ENCODE results near the gene ZSCAN31. TPM values are rescaled to one million over a fixed set of nuclear protein-coding genes. Genes with fewer than 3 reads are reported as not detected.
"Not testable (repeated sequence)": the region's sequence is repeated elsewhere in the genome, so short reads cannot be mapped to it uniquely, and the experiment has no call there.

Gene ZSCAN31
- total and polyA plus RNA-seq, 4 donors, result 5.6 to 13.1 (median 9.0) TPM

DNA sequence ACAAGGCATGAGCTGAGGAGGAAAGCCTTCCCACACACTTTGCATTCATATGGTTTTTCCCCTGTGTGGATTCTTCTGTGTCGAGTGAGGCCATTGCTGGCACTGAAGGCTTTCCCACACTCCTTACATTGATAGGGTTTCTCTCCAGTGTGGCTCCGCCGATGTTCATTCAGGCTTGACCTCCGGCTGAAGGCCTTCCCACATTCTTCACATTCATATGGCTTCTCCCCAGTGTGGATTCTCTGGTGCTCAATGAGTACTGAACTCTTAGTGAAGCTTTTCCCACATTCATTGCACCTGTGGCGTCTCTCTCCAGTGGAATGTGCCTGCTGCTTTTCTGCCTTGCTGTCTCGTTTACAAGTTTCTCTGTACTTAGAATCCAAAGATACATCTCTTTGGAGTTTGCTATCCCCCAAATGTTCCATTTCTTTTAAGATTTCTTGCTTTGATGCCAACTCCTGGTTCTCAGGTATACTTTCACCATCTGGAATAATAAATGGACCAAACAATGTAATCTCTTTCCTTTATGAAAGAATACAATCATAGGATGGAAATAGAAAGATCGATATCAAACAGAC is 9.5 kb downstream of the ZSCAN31 start:
- no peak overlapping the region for H3K9ac ChIP-seq (ENCODE audit: insufficient read depth in 1 of 2, low read length in 2 of 2)
- no peak overlapping the region for H3K27ac ChIP-seq (ENCODE audit: low read depth in 1 of 2, low read length in 1 of 2)
- peaks cover 14 to 25% (median 22%) of the 10 kb centered on the region in 4 donors for H3K36me3 ChIP-seq (ENCODE audit: control insufficient read depth in 4 of 4, insufficient read depth in 4 of 4, low read length in 4 of 4)
- 98% methylated on average over 7 of the region's 7 CpGs for WGBS, 2 donors
- H3K9me3 ChIP-seq (ENCODE audit: control insufficient read depth in 4 of 4, insufficient read depth in 3 of 4, low read length in 3 of 4), result peaks cover 12 to 20% (median 16%) of the 10 kb centered on the region in 4 donors
- ATAC-seq (ENCODE audit: insufficient read depth, low FRiP score) (no peak), DNase-seq (no peak)
- no peak overlapping the region for H3K4me3 ChIP-seq
- no peaks in the 10 kb centered on the region for H3K4me1 ChIP-seq (ENCODE audit: control insufficient read depth in 5 of 5, insufficient read depth in 5 of 5, low read length in 5 of 5)
- TF ChIP-seq, protein P1, sequence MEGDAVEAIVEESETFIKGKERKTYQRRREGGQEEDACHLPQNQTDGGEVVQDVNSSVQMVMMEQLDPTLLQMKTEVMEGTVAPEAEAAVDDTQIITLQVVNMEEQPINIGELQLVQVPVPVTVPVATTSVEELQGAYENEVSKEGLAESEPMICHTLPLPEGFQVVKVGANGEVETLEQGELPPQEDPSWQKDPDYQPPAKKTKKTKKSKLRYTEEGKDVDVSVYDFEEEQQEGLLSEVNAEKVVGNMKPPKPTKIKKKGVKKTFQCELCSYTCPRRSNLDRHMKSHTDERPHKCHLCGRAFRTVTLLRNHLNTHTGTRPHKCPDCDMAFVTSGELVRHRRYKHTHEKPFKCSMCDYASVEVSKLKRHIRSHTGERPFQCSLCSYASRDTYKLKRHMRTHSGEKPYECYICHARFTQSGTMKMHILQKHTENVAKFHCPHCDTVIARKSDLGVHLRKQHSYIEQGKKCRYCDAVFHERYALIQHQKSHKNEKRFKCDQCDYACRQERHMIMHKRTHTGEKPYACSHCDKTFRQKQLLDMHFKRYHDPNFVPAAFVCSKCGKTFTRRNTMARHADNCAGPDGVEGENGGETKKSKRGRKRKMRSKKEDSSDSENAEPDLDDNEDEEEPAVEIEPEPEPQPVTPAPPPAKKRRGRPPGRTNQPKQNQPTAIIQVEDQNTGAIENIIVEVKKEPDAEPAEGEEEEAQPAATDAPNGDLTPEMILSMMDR (IDR thresholded peaks at IDR 0.05; ENCODE audit: control extremely low read depth, extremely low read depth), result no peak
- no peaks in the 10 kb centered on the region for H3K27me3 ChIP-seq (ENCODE audit: control insufficient read depth in 3 of 3, insufficient read depth in 3 of 3, low read length in 2 of 3)

DNA sequence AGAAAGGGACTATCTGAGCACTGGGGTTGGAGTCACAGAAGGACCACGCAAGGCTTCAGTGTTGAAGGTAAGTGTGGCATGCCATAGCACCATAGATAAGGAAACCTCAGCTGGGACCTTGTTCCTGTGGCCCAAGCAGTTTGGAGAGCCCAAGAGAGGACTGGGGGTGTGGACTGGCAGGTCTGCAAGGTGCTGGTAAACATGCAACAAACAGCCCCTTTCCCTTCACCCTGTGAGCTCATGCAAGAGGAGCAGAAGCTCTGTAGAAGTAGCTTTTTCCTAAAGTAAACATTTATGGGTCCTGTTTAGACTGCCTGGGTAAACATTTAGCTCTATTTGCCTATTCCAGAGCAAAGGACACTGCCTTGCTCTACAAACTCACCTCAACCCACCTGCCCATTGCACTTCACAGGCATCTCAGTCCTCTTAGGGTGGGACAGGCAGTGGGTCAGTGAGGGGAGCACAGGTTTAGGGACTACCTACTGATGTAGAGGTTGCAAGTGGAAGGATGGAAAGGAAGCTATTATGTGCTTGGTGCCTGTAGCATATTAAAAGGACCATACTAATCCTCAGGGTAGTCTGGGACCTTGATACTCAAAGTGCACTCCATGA is 12.0 kb downstream of the ZSCAN31 start:
- Histone ChIP-seq H3K4me3 (no peak overlapping the region), H3K27me3 (ENCODE audit: control insufficient read depth in 3 of 3, insufficient read depth in 3 of 3, low read length in 2 of 3) (no peaks in the 10 kb centered on the region), H3K36me3 (ENCODE audit: control insufficient read depth in 4 of 4, insufficient read depth in 4 of 4, low read length in 4 of 4) (peaks cover 14 to 25% (median 21%) of the 10 kb centered on the region in 4 donors), H3K9me3 (ENCODE audit: control insufficient read depth in 4 of 4, insufficient read depth in 3 of 4, low read length in 3 of 4) (peaks cover 12 to 22% (median 18%) of the 10 kb centered on the region in 4 donors), H3K4me1 (ENCODE audit: control insufficient read depth in 5 of 5, insufficient read depth in 5 of 5, low read length in 5 of 5) (no peaks in the 10 kb centered on the region), H3K27ac (ENCODE audit: low read depth in 1 of 2, low read length in 1 of 2) (no peak overlapping the region), H3K9ac (ENCODE audit: insufficient read depth in 1 of 2, low read length in 2 of 2) (no peak overlapping the region)
- TF ChIP-seq, protein P1 (IDR thresholded peaks at IDR 0.05; ENCODE audit: control extremely low read depth, extremely low read depth), result no peak
- ATAC-seq (ENCODE audit: insufficient read depth, low FRiP score), result no peak
- DNase-seq, result no peak
- WGBS, 2 donors, result 93 to 100% methylated on average over 1 of the region's 1 CpG

DNA sequence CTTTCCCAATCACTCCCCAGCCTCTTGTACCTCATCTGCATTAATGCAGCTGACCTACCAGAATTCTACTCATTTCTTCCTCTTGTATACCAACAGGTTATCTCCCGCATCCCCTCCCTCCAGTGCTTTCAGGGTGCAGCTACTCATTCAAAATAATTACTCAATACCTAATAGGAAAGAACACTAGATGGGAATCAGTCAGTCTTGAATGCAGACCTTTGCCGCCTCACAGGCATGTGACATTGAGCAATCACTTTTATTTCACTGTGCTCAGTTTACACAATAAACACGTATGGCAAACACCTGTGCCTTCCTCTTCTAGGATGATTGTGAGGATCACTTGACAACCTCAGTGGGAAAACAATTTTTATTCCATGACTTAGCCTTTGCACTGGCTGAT is 13.3 kb downstream of the ZSCAN31 start:
- H3K27ac ChIP-seq (ENCODE audit: low read depth in 1 of 2, low read length in 1 of 2), result no peak overlapping the region
- peaks cover 12 to 21% (median 17%) of the 10 kb centered on the region in 4 donors for H3K9me3 ChIP-seq (ENCODE audit: control insufficient read depth in 4 of 4, insufficient read depth in 3 of 4, low read length in 3 of 4)
- H3K4me3 ChIP-seq, result no peak overlapping the region
- H3K9ac ChIP-seq (ENCODE audit: insufficient read depth in 1 of 2, low read length in 2 of 2), result no peak overlapping the region
- DNase-seq (no peak), ATAC-seq (ENCODE audit: insufficient read depth, low FRiP score) (no peak)
- no peaks in the 10 kb centered on the region for H3K4me1 ChIP-seq (ENCODE audit: control insufficient read depth in 5 of 5, insufficient read depth in 5 of 5, low read length in 5 of 5)
- peaks cover 14 to 24% (median 19%) of the 10 kb centered on the region in 4 donors for H3K36me3 ChIP-seq (ENCODE audit: control insufficient read depth in 4 of 4, insufficient read depth in 4 of 4, low read length in 4 of 4)
- WGBS, 2 donors, result 57 to 80% methylated on average over 3 of the region's 3 CpGs
- TF ChIP-seq, protein P1 (IDR thresholded peaks at IDR 0.05; ENCODE audit: control extremely low read depth, extremely low read depth), result no peak
- H3K27me3 ChIP-seq (ENCODE audit: control insufficient read depth in 3 of 3, insufficient read depth in 3 of 3, low read length in 2 of 3), result no peaks in the 10 kb centered on the region

DNA sequence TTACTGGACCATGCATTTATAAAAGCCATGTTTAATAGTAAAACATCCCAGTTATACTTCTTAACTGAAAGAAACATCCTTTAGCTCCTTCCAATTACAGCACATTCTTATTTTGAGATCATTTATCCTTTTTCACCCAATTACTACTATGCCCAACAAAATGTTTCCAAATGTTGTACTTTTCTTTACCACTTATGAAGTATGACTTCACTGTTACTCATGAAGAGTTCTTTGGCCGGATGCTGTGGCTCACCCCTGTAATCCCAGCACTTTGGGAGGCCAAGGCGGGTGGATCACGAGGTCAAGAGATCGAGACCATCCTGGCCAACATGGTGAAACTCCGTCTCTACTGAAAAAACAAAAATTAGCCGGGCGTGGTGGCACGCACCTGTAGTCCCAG is 18.1 kb downstream of the ZSCAN31 start:
- H3K4me1 ChIP-seq (ENCODE audit: control insufficient read depth in 5 of 5, insufficient read depth in 5 of 5, low read length in 5 of 5); H3K27ac ChIP-seq (ENCODE audit: low read depth in 1 of 2, low read length in 1 of 2); H3K27me3 ChIP-seq (ENCODE audit: control insufficient read depth in 3 of 3, insufficient read depth in 3 of 3, low read length in 2 of 3); DNase-seq; H3K4me3 ChIP-seq; H3K36me3 ChIP-seq (ENCODE audit: control insufficient read depth in 4 of 4, insufficient read depth in 4 of 4, low read length in 4 of 4); ATAC-seq (ENCODE audit: insufficient read depth, low FRiP score); H3K9ac ChIP-seq (ENCODE audit: insufficient read depth in 1 of 2, low read length in 2 of 2); H3K9me3 ChIP-seq (ENCODE audit: control insufficient read depth in 4 of 4, insufficient read depth in 3 of 4, low read length in 3 of 4): not testable (repeated sequence)
- WGBS, 2 donors, result 93 to 96% methylated on average over 8 of the region's 8 CpGs

Measured in lung (tissue), 12 donors.